Keratinocyte (primary cell): ENCODE results near the gene SYT1. TPM values are rescaled to one million over a fixed set of nuclear protein-coding genes. Genes with fewer than 3 reads are reported as not detected.

Experiments
- DNase-seq: peaks from one replicate; pipeline ENCODE4 v3.0.0-alpha.2; 2011; ENCODE audit warnings: low read depth, missing footprints, low spot score
- FAIRE-seq: peaks from 2 replicates; lab custom pipeline; 2011; peaks lifted over from hg19 to GRCh38; lab: Jason Lieb, UNC
- H2AFZ ChIP-seq: 2 replicates; pipeline ENCODE4 v1.6.0; 2012; ENCODE audit warnings: low read length, control low read depth, inconsistent platforms; ENCODE audit not compliant: control insufficient read depth
- H3K27ac ChIP-seq: 2 replicates; pipeline ENCODE4 v1.5.1; 2011; ENCODE audit warnings: low read length; ENCODE audit not compliant: control insufficient read depth, insufficient read depth
- H3K27me3 ChIP-seq: 3 replicates; pipeline ENCODE4 v1.6.0; 2011; ENCODE audit warnings: low read length; ENCODE audit not compliant: control insufficient read depth, insufficient read depth; ENCODE audit errors: extremely low read depth
- H3K36me3 ChIP-seq, 2 experiments: 2 replicates in 1 of 2; 3 replicates in 1 of 2; pipeline ENCODE4 v1.5.1; 2011; ENCODE audit warnings: low read length in 2 of 2, mild to moderate bottlenecking in 1 of 2; ENCODE audit not compliant: control insufficient read depth in 2 of 2, insufficient read depth in 2 of 2; ENCODE audit errors: extremely low read depth in 1 of 2
- H3K4me1 ChIP-seq: 3 replicates; pipeline ENCODE4 v1.5.1; 2011; ENCODE audit warnings: low read length; ENCODE audit not compliant: control insufficient read depth, insufficient read depth; ENCODE audit errors: extremely low read depth
- H3K4me2 ChIP-seq: 3 replicates; pipeline ENCODE4 v1.6.0; 2011; ENCODE audit warnings: low read depth, low read length; ENCODE audit not compliant: control insufficient read depth, insufficient read depth; ENCODE audit errors: extremely low read depth
- H3K4me3 ChIP-seq, 3 experiments: fragments of 200-600 bp in 1 of 3; sonication (generic) in 1 of 3; 2 replicates in 2 of 3; 3 replicates in 1 of 3; pipeline ENCODE4 v1.5.1; 2011 to 2016; ENCODE audit warnings: low read length in 3 of 3, mild to moderate bottlenecking in 3 of 3, control low read depth in 2 of 3, inconsistent platforms in 1 of 3, low read depth in 1 of 3, mixed read lengths in 1 of 3, mixed run types in 1 of 3, moderate library complexity in 1 of 3; ENCODE audit not compliant: control insufficient read depth in 2 of 3, insufficient read depth in 2 of 3; ENCODE audit errors: extremely low read depth in 1 of 3
- H3K79me2 ChIP-seq: 2 replicates; pipeline ENCODE4 v1.6.0; 2012; ENCODE audit warnings: low read length; ENCODE audit not compliant: control insufficient read depth, insufficient read depth
- H3K9ac ChIP-seq: 3 replicates; pipeline ENCODE4 v1.6.0; 2011; ENCODE audit warnings: low read length; ENCODE audit not compliant: control insufficient read depth, insufficient read depth; ENCODE audit errors: extremely low read depth
- H3K9me1 ChIP-seq: 3 replicates; pipeline ENCODE4 v1.6.0; 2011; ENCODE audit warnings: low read length; ENCODE audit not compliant: control insufficient read depth, insufficient read depth; ENCODE audit errors: extremely low read depth
- H3K9me3 ChIP-seq: 2 replicates; pipeline ENCODE4 v1.5.1; 2012; ENCODE audit warnings: low read depth, low read length; ENCODE audit not compliant: control insufficient read depth
- H4K20me1 ChIP-seq: 3 replicates; pipeline ENCODE4 v1.6.0; 2011; ENCODE audit warnings: low read length; ENCODE audit not compliant: control insufficient read depth, insufficient read depth; ENCODE audit errors: extremely low read depth
- EZH2 ChIP-seq: IDR thresholded peaks from one replicate; pipeline ENCODE4 v1.6.1; 2012; ENCODE audit warnings: inconsistent platforms, mild to moderate bottlenecking, low read length, moderate library complexity
- dilution Hi-C: fragments of 300-500 bp; cut with MboI; formaldehyde crosslinking; loops from one replicate; pipeline ENCODE4 v1.7.0; 2020; ENCODE audit warnings: low sequenced_read_pairs; ENCODE audit not compliant: extremely low pct_ligation_motif_present
- polyA plus RNA-seq, 5 experiments: library from polyadenylated mRNA; depleted of rRNA in 3 of 5; stranded (reverse) in 3 of 5; stranded (forward) in 1 of 5; unstranded in 1 of 5; fragments of >200 nt; gene quantifications; 1 replicate in 1 of 5; 2 replicates in 3 of 5; 3 replicates in 1 of 5; pipeline versions ENCODE4 v1.2.1 to v1.2.3, GENCODE V29; 2011 to 2012; ENCODE audit warnings: missing spikeins in 2 of 5, low read depth in 1 of 5, low replicate concordance in 1 of 5
- TF ChIP-seq, protein P1 (sequence below), 3 experiments: IDR thresholded peaks in 1 of 3; conservative IDR thresholded peaks in 1 of 3; optimal IDR thresholded peaks in 1 of 3; 2 replicates in 2 of 3; 3 replicates in 1 of 3; pipeline versions ENCODE3 to v1.5.1; 2011; ENCODE audit warnings: low read length in 3 of 3, mild to moderate bottlenecking in 3 of 3, moderate library complexity in 2 of 3, control low read depth in 1 of 3, inconsistent platforms in 1 of 3; ENCODE audit not compliant: insufficient read depth in 2 of 3; ENCODE audit errors: extremely low read depth in 1 of 3

SYT1 gene
- polyA plus RNA-seq, 1 donor (not counting 4 experiments of a cell fraction or from before 2014, with no cell fraction given) = 6.1 TPM

DNA sequence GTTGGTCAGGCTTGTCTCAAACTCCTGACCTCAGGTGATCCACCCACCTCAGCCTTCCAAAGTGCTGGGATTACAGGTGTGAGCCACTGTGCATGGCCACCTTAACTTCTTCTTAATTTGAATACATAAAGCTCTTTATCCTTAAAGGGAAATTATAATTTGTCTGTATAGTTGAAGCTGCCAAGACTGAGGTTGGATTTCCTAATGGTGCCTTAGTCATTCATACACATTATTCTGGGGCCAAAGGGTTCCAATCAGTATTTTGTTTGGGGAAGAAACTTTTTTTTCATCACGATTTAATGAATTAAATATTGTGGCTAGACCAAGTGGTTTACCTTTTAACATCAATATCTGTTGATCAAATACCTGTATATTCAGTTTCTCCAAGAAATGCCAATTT is 135.9 kb downstream of the SYT1 start:
- Histone ChIP-seq H3K9me1 (no peaks in the 10 kb centered on the region), H3K9me3 (no peaks in the 10 kb centered on the region), H3K9ac (no peak overlapping the region), H3K79me2 (no peaks in the 10 kb centered on the region), H3K4me2 (no peak overlapping the region), H3K27ac (no peak overlapping the region), H2AFZ (no peak overlapping the region), H4K20me1 (no peaks in the 10 kb centered on the region), H3K36me3 (no peaks in the 10 kb centered on the region), H3K27me3 (no peaks in the 10 kb centered on the region), H3K4me1 (no peaks in the 10 kb centered on the region), H3K4me3 (no peak overlapping the region)
- no peak for FAIRE-seq
- DNase-seq = no peak
- dilution Hi-C loops = no loop called here
- no peak for TF ChIP-seq EZH2
- TF ChIP-seq, protein P1, sequence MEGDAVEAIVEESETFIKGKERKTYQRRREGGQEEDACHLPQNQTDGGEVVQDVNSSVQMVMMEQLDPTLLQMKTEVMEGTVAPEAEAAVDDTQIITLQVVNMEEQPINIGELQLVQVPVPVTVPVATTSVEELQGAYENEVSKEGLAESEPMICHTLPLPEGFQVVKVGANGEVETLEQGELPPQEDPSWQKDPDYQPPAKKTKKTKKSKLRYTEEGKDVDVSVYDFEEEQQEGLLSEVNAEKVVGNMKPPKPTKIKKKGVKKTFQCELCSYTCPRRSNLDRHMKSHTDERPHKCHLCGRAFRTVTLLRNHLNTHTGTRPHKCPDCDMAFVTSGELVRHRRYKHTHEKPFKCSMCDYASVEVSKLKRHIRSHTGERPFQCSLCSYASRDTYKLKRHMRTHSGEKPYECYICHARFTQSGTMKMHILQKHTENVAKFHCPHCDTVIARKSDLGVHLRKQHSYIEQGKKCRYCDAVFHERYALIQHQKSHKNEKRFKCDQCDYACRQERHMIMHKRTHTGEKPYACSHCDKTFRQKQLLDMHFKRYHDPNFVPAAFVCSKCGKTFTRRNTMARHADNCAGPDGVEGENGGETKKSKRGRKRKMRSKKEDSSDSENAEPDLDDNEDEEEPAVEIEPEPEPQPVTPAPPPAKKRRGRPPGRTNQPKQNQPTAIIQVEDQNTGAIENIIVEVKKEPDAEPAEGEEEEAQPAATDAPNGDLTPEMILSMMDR (optimal IDR thresholded peaks at IDR 0.05 in 1 of 3, IDR thresholded peaks at IDR 0.05 in 1 of 3, conservative IDR thresholded peaks at IDR 0.05 in 1 of 3; ENCODE audit: extremely low read depth in 1 of 3, insufficient read depth in 2 of 3, low read length in 3 of 3) = no peak

DNA sequence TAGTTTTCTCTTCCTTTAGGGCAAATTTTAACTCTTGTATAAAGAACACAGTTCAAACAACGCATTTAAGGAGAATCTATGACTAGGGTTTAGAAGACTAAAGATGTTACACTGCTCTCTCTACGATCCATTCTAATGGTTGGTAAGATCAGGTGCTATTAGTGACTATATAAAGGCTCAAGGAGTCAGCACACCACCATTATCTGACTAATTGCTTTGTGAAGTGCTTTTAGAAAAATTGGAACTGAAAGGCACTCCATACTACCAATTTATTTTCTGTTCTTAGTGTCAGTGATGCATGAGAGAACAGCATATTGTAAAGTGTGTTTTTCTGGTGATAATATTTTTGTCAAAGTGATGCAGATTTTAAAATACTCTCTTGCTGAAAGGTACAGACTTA is 136.8 kb downstream of the SYT1 start:
- Histone ChIP-seq H3K36me3 (no peaks in the 10 kb centered on the region), H2AFZ (no peak overlapping the region), H3K9me1 (no peaks in the 10 kb centered on the region), H3K27ac (no peak overlapping the region), H3K79me2 (no peaks in the 10 kb centered on the region), H3K9me3 (no peaks in the 10 kb centered on the region), H4K20me1 (no peaks in the 10 kb centered on the region), H3K9ac (no peak overlapping the region), H3K4me1 (no peaks in the 10 kb centered on the region), H3K4me3 (no peak overlapping the region), H3K27me3 (no peaks in the 10 kb centered on the region), H3K4me2 (no peak overlapping the region)
- FAIRE-seq (no peak), DNase-seq (no peak)
- TF ChIP-seq, protein P1 (optimal IDR thresholded peaks at IDR 0.05 in 1 of 3, IDR thresholded peaks at IDR 0.05 in 1 of 3, conservative IDR thresholded peaks at IDR 0.05 in 1 of 3; ENCODE audit: extremely low read depth in 1 of 3, insufficient read depth in 2 of 3, low read length in 3 of 3) = no peak
- TF ChIP-seq EZH2 = no peak
- dilution Hi-C loops = no loop called here
